Retinal pigment epithelial cell (primary cell): ENCODE results near the gene SUSD6.

Source experiments
- DNase-seq: peaks from one replicate; pipeline ENCODE4 v3.0.0-alpha.2; 2010; ENCODE audit warnings: low read depth
- H3K4me3 ChIP-seq: 2 replicates; pipeline ENCODE4 v1.5.1; 2011; ENCODE audit warnings: mild to moderate bottlenecking, low read length, control low read depth, moderate library complexity
- CTCF ChIP-seq: conservative IDR thresholded peaks from 2 replicates; pipeline ENCODE4 v1.5.1; 2011; ENCODE audit warnings: low read depth, low read length, control low read depth, inconsistent platforms

SUSD6 gene

GRCh38 chr14:69651664-69652063, 40.3 kb downstream of the SUSD6 start:
- TF ChIP-seq CTCF = no peak
- no peak overlapping the region for H3K4me3 ChIP-seq
- DNase-seq = no peak

GRCh38 chr14:69652942-69653684, 41.7 kb downstream of the SUSD6 start:
- no peak for DNase-seq
- H3K4me3 ChIP-seq = no peak overlapping the region
- TF ChIP-seq CTCF = no peak

- no peak for DNase-seq
- no peak for TF ChIP-seq CTCF
- H3K4me3 ChIP-seq = no peak overlapping the region
Observed at GRCh38 chr14:69654116-69654515, 42.7 kb downstream of the SUSD6 start.

GRCh38 chr14:69657950-69658355, 46.6 kb downstream of the SUSD6 start:
- no peak for DNase-seq
- TF ChIP-seq CTCF = no peak
- H3K4me3 ChIP-seq = no peak overlapping the region

GRCh38 chr14:69658664-69659261, 47.4 kb downstream of the SUSD6 start:
- DNase-seq = no peak
- TF ChIP-seq CTCF = no peak
- H3K4me3 ChIP-seq = no peak overlapping the region

- H3K4me3 ChIP-seq = no peak overlapping the region
- no peak for DNase-seq
- TF ChIP-seq CTCF = no peak
Observed at GRCh38 chr14:69660344-69661193, 49.2 kb downstream of the SUSD6 start.
